GM23338 (cell line): ENCODE data around the gene MUC16.
"Not testable (repeated sequence)": the region's sequence is repeated elsewhere in the genome, so short reads cannot be mapped to it uniquely, and the experiment has no call there.

Experiments
- CTCF ChIP-seq, 2 experiments: fragments of 200-600 bp in 1 of 2; sonication (generic) in 1 of 2; conservative IDR thresholded peaks; 2 replicates each; pipeline versions ENCODE4 v1.5.1 to v1.6.1; 2016 to 2017; ENCODE audit warnings: antibody characterized with exemption in 2 of 2, low read depth in 2 of 2, mild to moderate bottlenecking in 2 of 2, moderate library complexity in 1 of 2
- EZH2 ChIP-seq: fragments of 200-600 bp; sonication (generic); IDR thresholded peaks from one replicate; pipeline ENCODE4 v1.8.0; 2017; ENCODE audit warnings: antibody characterized with exemption, mild to moderate bottlenecking, low read depth; ENCODE audit not compliant: unreplicated experiment
- EZH2phosphoT487 ChIP-seq: fragments of 200-600 bp; sonication (generic); IDR thresholded peaks from one replicate; pipeline ENCODE4 v1.8.1; 2018; ENCODE audit warnings: antibody characterized with exemption; ENCODE audit not compliant: unreplicated experiment
- NANOG ChIP-seq: IDR thresholded peaks from 2 replicates; pipeline ENCODE4 v1.6.1; 2016; ENCODE audit warnings: antibody characterized with exemption, borderline replicate concordance
- POLR2AphosphoS5 ChIP-seq: IDR thresholded peaks from 2 replicates; pipeline ENCODE4 v1.6.1; 2016; ENCODE audit warnings: antibody characterized with exemption, low read depth
- REST ChIP-seq: IDR thresholded peaks from one replicate; pipeline ENCODE4 v1.6.1; 2018; ENCODE audit warnings: antibody characterized with exemption; ENCODE audit not compliant: unreplicated experiment
- ZNF114 ChIP-seq: fragments of 250-450 bp; sonication (Bioruptor Pico); IDR thresholded peaks from 2 replicates; pipeline ENCODE4 v1.5.0; 2020; ENCODE audit warnings: mild to moderate bottlenecking, moderate library complexity

DNA sequence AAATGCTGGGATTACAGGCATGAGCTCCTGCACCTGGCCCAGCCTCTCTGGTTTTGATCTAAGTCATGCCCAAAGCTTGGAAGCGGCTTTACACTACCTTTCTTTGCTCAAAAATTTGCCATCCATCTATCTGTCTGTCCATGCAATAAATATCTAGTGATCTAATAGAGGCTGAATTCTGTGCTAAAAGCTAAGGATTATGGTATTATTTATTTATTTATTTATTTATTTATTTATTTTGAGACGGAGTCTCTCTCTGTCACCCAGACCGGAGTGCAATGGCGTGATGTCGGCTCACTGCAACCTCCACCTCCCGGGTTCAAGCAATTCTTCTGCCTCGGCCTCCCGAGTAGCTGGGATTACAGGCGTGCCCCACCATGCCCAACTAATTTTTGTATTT is 45.9 kb upstream of the MUC16 start:
- TF ChIP-seq CTCF (conservative IDR thresholded peaks at IDR 0.05; ENCODE audit: low read depth in 2 of 2); EZH2; EZH2phosphoT487; REST; NANOG; ZNF114 (CRISPR knock-in tag); POLR2AphosphoS5: not testable (repeated sequence)
